Ecto neural progenitor cell (in vitro differentiated cells): Measurements from ENCODE around the gene TTC31.
"Not testable (repeated sequence)": the region's sequence is repeated elsewhere in the genome, so short reads cannot be mapped to it uniquely, and the experiment has no call there.

ENCODE experiments used
- DNase-seq: peaks from one replicate; pipeline ENCODE4 v3.0.0-alpha.2; 2018; ENCODE audit warnings: low spot score

TTC31 gene

GRCh38 chr2:74482801-74483674, at the start of gene TTC31, which contains the start of gene CCDC142:
TTC31 (plus strand) TSS chr2:74483081; CDS start chr2:74483096, 15 bp downstream.
CCDC142 (minus strand) TSS chr2:74482998; CDS start chr2:74482837, 161 bp downstream.
- DNase-seq: peak; percentile 96

GRCh38 chr2:74436111-74436805, 46.6 kb upstream of the TTC31 start:
- DNase-seq: no peak

DNA sequence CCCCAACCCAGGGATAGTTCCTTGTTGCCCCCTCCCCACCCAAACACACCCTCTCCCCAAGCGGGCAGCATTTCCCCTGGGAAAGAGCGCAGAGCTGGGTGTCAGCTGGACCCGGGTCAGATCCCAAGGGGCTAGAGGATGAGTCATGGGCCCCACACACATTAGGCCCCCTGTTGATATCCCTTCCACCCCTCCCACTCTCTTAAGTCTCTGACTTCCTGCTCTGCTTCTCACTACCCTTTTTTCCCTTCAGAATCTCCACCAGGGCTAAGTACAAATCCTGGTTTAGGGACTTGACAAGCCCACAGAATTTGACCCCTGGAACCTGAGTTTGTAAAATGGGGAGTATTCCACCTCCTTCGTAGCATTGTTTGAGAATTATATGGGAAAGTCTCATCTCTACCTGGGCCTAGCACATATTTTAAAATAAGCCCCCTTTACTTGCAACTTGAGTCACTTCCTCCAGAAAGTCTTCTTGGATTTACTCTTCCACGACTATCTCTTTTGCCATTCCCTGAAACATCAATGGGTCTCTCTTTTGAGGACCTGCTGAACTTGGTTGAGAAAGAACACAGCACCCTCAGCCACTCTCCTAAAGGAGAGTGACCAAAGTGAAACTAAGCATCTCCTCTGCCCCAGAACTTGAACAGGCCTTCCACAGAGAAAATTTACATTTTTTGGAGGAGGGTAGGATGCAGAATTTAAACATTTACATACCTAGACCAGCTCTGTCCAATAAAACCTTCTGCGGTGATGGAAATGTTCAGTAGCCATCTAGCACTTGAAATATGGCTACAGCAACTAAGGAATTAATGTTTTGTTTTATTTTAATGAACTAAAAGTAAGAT, 45.8 kb upstream of the TTC31 start:
- no peak for DNase-seq

- DNase-seq: no peak
Measured at GRCh38 chr2:74438248-74438647, 44.6 kb upstream of the TTC31 start.

DNA sequence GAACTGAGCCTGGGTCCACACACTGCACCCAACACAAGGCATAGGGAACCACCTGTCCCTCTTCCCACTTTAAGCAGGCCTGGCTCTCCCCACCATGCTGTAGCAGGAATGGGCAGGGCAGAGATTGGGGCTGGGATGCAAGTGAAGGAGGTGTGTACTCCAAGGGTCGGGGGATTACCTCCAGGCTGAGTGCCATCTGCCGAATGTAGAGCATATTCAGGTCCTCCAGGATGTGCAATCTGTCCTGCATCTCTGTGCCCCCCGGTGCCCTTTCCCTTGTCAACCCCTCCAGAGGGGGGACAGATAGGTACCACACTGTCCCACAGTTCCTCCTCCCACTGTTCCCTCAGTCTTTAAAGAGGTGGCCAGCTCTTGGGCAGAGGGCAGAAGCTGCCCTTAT, 43.5 kb upstream of the TTC31 start:
- DNase-seq: no peak

- peak; percentile 73 for DNase-seq
Measured at GRCh38 chr2:74439803-74440377, 43.0 kb upstream of the TTC31 start.

- DNase-seq: peak; percentile 95
Measured at GRCh38 chr2:74440378-74441169, 42.3 kb upstream of the TTC31 start.

- DNase-seq: no peak
Measured at GRCh38 chr2:74441170-74441689, 41.7 kb upstream of the TTC31 start.

- DNase-seq: peak; percentile 78
Measured at GRCh38 chr2:74441690-74442482, 41.0 kb upstream of the TTC31 start, which contains the start of gene RTKN. RTKN (minus strand) TSS chr2:74441937; CDS start chr2:74441816, 121 bp downstream.

DNA sequence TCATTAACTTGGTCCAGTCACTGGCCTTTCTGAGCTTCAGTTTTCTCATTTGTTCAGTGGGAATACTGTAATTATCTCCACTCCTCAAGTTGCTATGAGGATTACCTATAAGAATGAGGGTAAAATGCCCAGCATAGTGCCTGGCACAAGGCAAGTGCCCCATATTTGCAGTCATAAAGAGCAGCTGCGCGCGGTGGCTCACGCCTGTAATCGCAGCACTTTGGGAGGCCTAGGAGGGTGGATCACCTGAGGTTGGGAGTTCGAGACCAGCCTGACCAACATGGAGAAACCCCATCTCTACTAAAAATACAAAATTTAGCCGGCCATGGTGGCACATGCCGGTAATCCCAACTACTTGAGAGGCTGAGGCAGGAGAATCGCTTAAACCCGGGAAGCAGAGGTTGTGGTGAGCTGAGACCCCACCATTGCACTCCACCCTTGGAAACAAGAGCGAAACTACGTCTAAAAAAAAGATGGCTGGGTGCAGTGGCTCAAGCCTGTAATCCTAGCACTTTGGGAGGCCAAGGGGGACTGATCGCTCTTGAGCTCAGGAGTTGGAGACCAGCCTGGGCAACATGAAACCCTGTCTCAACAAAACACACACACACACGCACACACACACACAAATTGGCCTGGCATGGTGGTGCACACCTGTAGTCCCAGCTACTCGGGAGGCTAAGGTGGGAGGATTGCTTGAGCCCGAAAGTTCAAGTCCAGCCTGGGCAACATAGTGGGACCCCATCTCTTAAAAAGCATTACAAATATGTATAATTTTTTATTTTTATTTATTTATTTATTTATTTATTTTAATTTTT, 40.2 kb upstream of the TTC31 start:
- not testable (repeated sequence) for DNase-seq

DNA sequence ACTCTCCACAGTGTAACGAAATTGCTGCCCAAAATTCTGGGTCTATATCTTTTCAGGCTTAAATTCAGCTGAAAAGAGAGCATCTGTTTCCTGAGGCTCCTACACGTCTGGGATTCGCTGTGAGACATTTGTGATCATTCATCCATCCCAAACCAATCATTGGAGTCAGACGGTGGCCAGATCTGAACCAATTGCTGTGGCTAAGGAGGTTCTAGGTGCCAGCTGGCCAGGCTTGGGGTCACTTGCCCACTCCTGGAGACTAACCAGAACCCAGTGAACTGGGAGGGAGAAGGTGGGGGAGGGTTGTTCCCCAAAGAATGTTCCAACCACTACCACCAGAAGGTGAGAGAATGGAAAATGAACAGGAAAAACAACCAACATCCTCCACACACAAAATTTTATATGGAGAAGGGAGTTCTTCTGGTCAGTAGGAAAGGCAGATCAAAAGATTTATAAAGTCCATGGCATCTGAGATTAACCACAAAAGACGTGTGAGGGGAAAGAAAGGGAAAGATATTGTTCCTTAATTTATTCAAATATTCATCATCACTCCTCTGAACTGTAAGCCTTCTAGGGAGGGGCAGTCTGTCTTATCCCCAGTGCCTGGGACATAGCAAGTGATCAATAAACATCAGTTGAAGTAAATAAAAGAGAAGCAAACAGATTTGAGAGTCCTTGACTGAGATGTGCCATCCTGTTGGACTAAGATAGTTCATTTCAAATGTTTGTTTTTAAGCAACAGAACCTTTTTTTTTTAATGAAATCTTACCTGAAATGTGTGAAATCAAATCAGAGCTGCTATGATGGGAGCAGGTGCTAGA, 38.2 kb upstream of the TTC31 start:
- DNase-seq: no peak

DNA sequence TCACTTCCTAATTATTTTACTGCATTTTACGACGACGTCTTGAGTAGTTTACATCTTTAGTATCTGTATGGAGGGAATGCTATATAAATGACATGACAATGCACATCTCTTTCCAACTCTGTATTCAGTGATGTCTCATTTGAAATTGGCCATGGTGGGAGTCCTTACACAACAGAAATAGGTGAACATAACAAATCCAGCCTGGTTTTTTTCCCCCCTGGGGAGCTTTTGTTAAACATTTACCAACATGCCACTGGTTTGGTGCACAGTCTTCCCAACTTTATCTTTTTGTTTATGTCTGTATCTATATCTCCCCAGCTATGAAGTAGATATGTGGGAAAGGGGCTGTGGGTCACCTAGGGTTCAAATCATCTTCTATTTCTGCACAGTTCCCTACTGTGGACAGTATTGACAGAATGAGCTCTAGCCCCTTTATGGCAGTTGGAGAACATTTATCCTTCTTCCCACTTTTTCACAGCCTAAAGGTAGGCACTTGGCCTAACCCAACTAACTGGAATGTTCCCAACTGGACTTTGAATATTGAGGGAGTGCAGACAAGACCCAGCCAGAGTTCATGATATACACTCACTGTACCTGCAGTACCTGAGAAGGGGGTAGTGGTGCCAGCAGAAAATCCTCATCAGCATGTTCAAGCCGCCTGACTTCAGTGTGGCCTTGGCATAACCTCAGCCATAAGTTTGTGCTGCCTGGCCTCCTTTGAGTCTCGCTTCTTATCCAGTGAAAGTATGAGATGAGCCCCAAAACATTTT, 35.5 kb upstream of the TTC31 start:
- no peak for DNase-seq

- no peak for DNase-seq
Measured at GRCh38 chr2:74448771-74449170, 34.1 kb upstream of the TTC31 start.

DNA sequence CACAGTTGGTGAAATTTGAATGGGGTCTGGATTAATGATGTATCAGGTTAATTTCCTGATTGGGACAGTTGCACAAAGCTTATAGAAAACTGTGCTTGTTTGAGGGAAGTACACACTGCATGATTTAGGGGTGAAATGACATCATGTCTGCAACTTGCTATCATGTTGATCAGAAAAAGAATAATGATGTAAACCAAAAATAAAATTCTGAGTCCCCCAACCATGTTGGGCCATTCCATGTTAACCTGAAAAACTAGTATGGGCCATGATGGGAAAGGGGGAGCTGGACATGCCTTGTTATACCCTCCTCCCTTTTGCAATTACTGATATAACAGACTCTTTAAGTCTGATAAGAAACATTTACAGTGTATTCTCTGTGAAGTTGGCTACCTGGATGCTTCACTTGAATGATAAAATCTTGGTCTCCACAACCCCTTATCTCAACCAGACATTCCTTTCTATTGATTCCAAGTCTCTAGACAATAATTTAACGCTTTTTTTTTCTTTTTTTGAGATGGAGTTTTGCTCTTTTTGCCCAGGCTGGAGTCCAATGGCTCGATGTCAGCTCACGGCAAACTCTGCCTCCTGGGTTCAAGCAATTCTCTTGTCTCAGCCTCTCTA, 32.2 kb upstream of the TTC31 start:
- DNase-seq: no peak

- peak; percentile 97 for DNase-seq
Measured at GRCh38 chr2:74454654-74455511, 28.0 kb upstream of the TTC31 start, which contains the start of gene INO80B. INO80B (plus strand) TSS chr2:74455087; CDS start chr2:74455117, 30 bp downstream.

DNA sequence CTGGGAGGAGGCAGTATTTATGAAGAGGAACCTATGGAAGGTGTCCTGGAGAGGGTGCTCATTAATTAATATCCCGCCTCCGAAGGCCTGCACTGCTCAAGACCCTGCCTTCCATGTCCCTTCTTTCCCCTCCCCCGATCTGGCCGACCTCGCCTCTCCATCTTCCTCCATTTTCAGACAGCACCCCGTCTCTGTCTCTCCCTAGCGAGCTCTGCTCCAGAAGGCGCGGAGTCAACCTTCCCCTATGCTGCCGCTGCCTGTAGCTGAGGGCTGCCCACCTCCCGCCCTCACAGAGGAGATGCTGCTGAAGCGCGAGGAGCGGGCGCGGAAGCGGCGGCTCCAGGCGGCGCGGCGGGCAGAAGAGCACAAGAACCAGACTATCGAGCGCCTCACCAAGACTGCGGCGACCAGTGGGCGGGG, 25.7 kb upstream of the TTC31 start:
- no peak for DNase-seq
